GM23248 (cell line): ENCODE results near the gene NBEAL1.

ENCODE experiments used
- EZH2 ChIP-seq: fragments of 200-600 bp; sonication (generic); IDR thresholded peaks from 2 replicates; pipeline ENCODE4 v1.6.1; 2018; ENCODE audit warnings: antibody characterized with exemption, mild to moderate bottlenecking; ENCODE audit not compliant: insufficient read depth, poor library complexity, severe bottlenecking
- EZH2phosphoT487 ChIP-seq: fragments of 200-600 bp; sonication (generic); IDR thresholded peaks from 2 replicates; pipeline ENCODE4 v1.6.1; 2018; ENCODE audit warnings: antibody characterized with exemption, moderate library complexity, mild to moderate bottlenecking, low read depth; ENCODE audit not compliant: insufficient read depth

- TF ChIP-seq EZH2phosphoT487 (no peak), EZH2 (no peak)
Measured at GRCh38 chr2:203122317-203122986, 107.8 kb downstream of the NBEAL1 start.
